Spleen (tissue), 7 donors: ENCODE data around the gene ZNF775.

Experiments used
- CTCF ChIP-seq, 11 experiments: fragments of 200-600 bp in 7 of 11; fragments of 450-650 bp in 4 of 11; sonication (generic) in 4 of 11; IDR thresholded peaks in 8 of 11; conservative IDR thresholded peaks in 3 of 11; 1 replicate in 7 of 11; 2 replicates in 4 of 11; pipeline versions ENCODE4 v1.4.0 to v1.8.0; 2016 to 2021; ENCODE audit warnings: antibody characterized with exemption in 11 of 11, inconsistent platforms in 4 of 11, mild to moderate bottlenecking in 1 of 11
- POLR2A ChIP-seq, 3 donors: fragments of 450-650 bp; IDR thresholded peaks; one replicate each; pipeline ENCODE4 v1.5.1; 2017; ENCODE audit warnings: antibody characterized with exemption in 3 of 3, mild to moderate bottlenecking in 1 of 3
- POLR2AphosphoS5 ChIP-seq, 3 donors: sonication (generic); formaldehyde crosslinking; IDR thresholded peaks; one replicate each; pipeline ENCODE4 v1.5.1; 2017; ENCODE audit warnings: antibody characterized with exemption in 3 of 3
- donor health status: DM: no; HTN: no; CAD: no; lungs with moderate emphysema.
- donor health status: DM: no; HTN: no; CAD: no.
- donor health status: DM: no; HTN: no; CAD: no.

DNA sequence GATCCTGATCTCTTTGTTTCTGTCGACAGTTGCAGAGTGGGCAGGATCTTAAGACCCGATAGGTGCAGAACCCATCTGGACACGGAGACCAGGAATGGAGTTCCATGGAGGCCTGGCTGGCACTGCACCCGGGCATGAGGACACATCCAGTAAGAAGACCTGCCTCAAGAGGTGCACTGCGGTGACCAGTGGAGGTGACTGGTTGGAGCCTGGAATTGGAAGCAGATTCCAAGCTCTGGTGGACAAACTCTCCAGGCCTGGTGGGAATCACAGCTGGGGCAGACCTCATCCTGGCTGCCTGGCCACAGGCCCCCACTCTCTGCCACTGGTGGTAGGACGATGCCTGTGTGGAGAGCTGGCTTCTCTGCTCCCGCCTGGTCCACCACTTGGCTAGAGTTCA, 31.0 kb downstream of the ZNF775 start:
- TF ChIP-seq POLR2A (IDR thresholded peaks at IDR 0.05) (no peak), CTCF (IDR thresholded peaks at IDR 0.05 in 8 of 11, conservative IDR thresholded peaks at IDR 0.05 in 3 of 11) (no peak), POLR2AphosphoS5 (IDR thresholded peaks at IDR 0.05) (peak in 1 of 3 donors; percentile 15)
